ENCODE measurements around the gene SRSF7. TPM values are rescaled to one million over a fixed set of nuclear protein-coding genes. Genes with fewer than 3 reads are reported as not detected.
A peak's percentile ranks its signal among the peaks of the same experiment; 100 is the strongest.
"Not testable (repeated sequence)": the region's sequence is repeated elsewhere in the genome, so short reads cannot be mapped to it uniquely, and the experiment has no call there.

The SRSF7 gene
- polyA plus RNA-seq (2013, experiment 1 of 2): 198 TPM
- 211 TPM for polyA plus RNA-seq (2013, experiment 2 of 2)

- Histone ChIP-seq H3K27ac (ENCODE audit: low read depth, low read length, severe bottlenecking) (peak within 1 kb of the TSS; percentile 97), H3K36me3 (ENCODE audit: control insufficient read depth, insufficient read depth, low read length) (peaks cover 41% of the 10 kb centered on the region), H3K4me3 (ENCODE audit: extremely low read depth, insufficient read depth, low read length, poor library complexity, severe bottlenecking) (peak within 1 kb of the TSS; percentile 92), H3K4me1 (ENCODE audit: control insufficient read depth, insufficient read depth, low read length, poor library complexity, severe bottlenecking) (peaks cover 19% of the 10 kb centered on the region), H3K9me3 (ENCODE audit: control insufficient read depth, low read length) (no peaks in the 10 kb centered on the region)
- WGBS, 2 experiments (ENCODE audit: insufficient coverage in 2 of 2): 0% methylated on average over 60 to 68 of the region's 68 CpGs
Measured at GRCh38 chr2:38750891-38751595, at the start of gene SRSF7. TSS of gene SRSF7 (minus strand) at chr2:38751361. CDS start at chr2:38751256, 105 bp downstream.

DNA sequence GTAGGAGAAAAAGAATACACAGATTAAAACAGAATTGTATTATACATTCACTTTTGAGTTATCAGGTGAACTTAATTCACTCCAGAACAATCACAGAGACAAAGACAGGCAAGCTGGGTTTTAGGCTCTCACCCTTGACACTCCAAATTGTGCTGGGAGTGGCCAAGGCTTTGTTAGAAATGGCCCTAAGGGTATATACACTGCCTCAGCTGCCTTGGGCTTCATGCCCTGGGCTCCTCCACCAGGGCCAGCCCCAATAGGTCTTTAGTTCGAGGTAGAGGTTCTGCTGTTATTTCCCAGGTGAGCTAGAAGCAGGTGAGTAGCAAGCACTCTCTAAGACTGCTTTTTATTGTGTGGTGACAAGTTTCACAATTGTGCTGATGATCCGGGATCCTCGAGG, 46.8 kb upstream of the SRSF7 start:
- no peaks in the 10 kb centered on the region for H3K9me3 ChIP-seq (ENCODE audit: control insufficient read depth, low read length)
- peaks cover 10% of the 10 kb centered on the region for H3K36me3 ChIP-seq (ENCODE audit: control insufficient read depth, insufficient read depth, low read length)
- WGBS, 2 experiments (ENCODE audit: insufficient coverage in 2 of 2): 95 to 100% methylated on average over 3 of the region's 3 CpGs
- H3K4me3 ChIP-seq (ENCODE audit: extremely low read depth, insufficient read depth, low read length, poor library complexity, severe bottlenecking): no peak overlapping the region
- H3K4me1 ChIP-seq (ENCODE audit: control insufficient read depth, insufficient read depth, low read length, poor library complexity, severe bottlenecking): peaks cover 4% of the 10 kb centered on the region
- H3K27ac ChIP-seq (ENCODE audit: low read depth, low read length, severe bottlenecking): peak overlapping the region; percentile 76

GRCh38 chr2:38797250-38797676, 46.1 kb upstream of the SRSF7 start:
- WGBS, 2 experiments (ENCODE audit: insufficient coverage in 2 of 2): 97 to 100% methylated on average over 2 to 5 of the region's 10 CpGs
- Histone ChIP-seq H3K27ac (ENCODE audit: low read depth, low read length, severe bottlenecking) (peak overlapping the region; percentile 76), H3K4me1 (ENCODE audit: control insufficient read depth, insufficient read depth, low read length, poor library complexity, severe bottlenecking) (peaks cover 4% of the 10 kb centered on the region), H3K36me3 (ENCODE audit: control insufficient read depth, insufficient read depth, low read length) (peaks cover 10% of the 10 kb centered on the region), H3K4me3 (ENCODE audit: extremely low read depth, insufficient read depth, low read length, poor library complexity, severe bottlenecking) (no peak overlapping the region), H3K9me3 (ENCODE audit: control insufficient read depth, low read length) (no peaks in the 10 kb centered on the region)

- H3K27ac ChIP-seq (ENCODE audit: low read depth, low read length, severe bottlenecking); H3K36me3 ChIP-seq (ENCODE audit: control insufficient read depth, insufficient read depth, low read length); H3K4me1 ChIP-seq (ENCODE audit: control insufficient read depth, insufficient read depth, low read length, poor library complexity, severe bottlenecking); H3K4me3 ChIP-seq (ENCODE audit: extremely low read depth, insufficient read depth, low read length, poor library complexity, severe bottlenecking); H3K9me3 ChIP-seq (ENCODE audit: control insufficient read depth, low read length): not testable (repeated sequence)
- WGBS, 2 experiments (ENCODE audit: insufficient coverage in 2 of 2): 94% methylated on average over 6 of the region's 7 CpGs
Measured at GRCh38 chr2:38795016-38795415, 43.9 kb upstream of the SRSF7 start.

DNA sequence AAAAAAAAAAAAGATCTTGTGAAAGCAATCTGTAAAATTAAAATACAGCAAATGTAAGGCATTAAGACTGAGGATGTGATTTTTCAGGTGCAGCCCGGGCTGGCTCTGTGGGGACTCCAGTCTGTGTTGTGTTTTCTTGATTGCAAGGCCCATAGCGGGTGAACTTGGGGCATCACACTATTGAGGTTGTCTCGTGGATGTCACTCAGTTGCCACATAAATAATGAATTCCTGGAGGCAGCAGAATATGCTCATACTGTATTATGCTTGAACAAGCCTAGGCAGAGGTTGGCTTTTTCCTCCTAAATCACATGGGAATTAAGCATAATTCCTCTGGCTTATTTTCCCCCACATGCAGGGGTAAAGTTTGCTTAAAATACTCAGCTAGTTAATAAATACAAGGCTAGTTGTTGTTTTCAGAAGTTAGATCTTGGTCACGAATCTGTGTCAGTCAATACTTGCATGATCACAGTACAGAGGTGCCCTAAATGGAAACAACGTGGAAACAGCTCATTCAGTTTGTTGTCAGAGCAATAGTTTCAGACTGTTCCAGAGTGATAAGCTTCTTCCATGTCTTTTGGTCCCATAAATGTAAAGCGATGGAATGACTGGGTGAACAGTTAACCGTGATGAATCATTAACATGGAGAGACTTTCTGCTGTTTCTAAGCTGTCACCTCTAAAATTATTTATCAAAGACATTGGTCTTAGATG, 43.2 kb upstream of the SRSF7 start:
- 95 to 97% methylated on average over 6 to 7 of the region's 7 CpGs for WGBS, 2 experiments (ENCODE audit: insufficient coverage in 2 of 2)
- no peak overlapping the region for H3K27ac ChIP-seq (ENCODE audit: low read depth, low read length, severe bottlenecking)

GRCh38 chr2:38793511-38793910, 42.4 kb upstream of the SRSF7 start:
- H3K4me1 ChIP-seq (ENCODE audit: control insufficient read depth, insufficient read depth, low read length, poor library complexity, severe bottlenecking): peaks cover 4% of the 10 kb centered on the region
- H3K27ac ChIP-seq (ENCODE audit: low read depth, low read length, severe bottlenecking): no peak overlapping the region
- peaks cover 5% of the 10 kb centered on the region for H3K36me3 ChIP-seq (ENCODE audit: control insufficient read depth, insufficient read depth, low read length)
- H3K4me3 ChIP-seq (ENCODE audit: extremely low read depth, insufficient read depth, low read length, poor library complexity, severe bottlenecking): no peak overlapping the region
- H3K9me3 ChIP-seq (ENCODE audit: control insufficient read depth, low read length): no peaks in the 10 kb centered on the region
- WGBS, 2 experiments (ENCODE audit: insufficient coverage in 2 of 2): 95 to 100% methylated on average over 2 to 3 of the region's 5 CpGs

More for the DNA sequence above, 43.2 kb upstream of the SRSF7 start:
- peaks cover 4% of the 10 kb centered on the region for H3K4me1 ChIP-seq (ENCODE audit: control insufficient read depth, insufficient read depth, low read length, poor library complexity, severe bottlenecking)
- no peak overlapping the region for H3K4me3 ChIP-seq (ENCODE audit: extremely low read depth, insufficient read depth, low read length, poor library complexity, severe bottlenecking)
- H3K9me3 ChIP-seq (ENCODE audit: control insufficient read depth, low read length): no peaks in the 10 kb centered on the region
- peaks cover 5% of the 10 kb centered on the region for H3K36me3 ChIP-seq (ENCODE audit: control insufficient read depth, insufficient read depth, low read length)

DNA sequence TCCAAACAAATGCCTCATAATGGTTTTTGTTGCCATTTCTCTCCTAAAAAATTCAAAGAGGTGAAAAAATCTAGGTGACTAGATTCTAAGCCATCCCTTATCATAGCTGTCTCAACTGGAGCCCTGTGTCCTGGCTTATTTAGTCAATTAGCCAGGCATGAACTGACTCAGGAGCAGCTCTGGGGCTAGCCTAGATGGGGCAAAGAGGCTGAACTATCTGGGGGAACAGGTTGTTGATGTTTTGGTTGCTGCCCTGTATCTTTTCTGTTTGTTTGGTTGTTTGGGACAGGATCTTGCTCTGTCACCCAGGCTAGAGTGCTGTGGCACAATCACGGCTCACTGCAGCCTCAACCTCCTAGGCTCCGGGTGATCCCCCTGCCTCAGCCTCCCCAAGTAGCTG, 41.6 kb upstream of the SRSF7 start:
- H3K27ac ChIP-seq (ENCODE audit: low read depth, low read length, severe bottlenecking): no peak overlapping the region

GRCh38 chr2:38792321-38792720, 41.2 kb upstream of the SRSF7 start:
- H3K4me1 ChIP-seq (ENCODE audit: control insufficient read depth, insufficient read depth, low read length, poor library complexity, severe bottlenecking); H3K27ac ChIP-seq (ENCODE audit: low read depth, low read length, severe bottlenecking); H3K9me3 ChIP-seq (ENCODE audit: control insufficient read depth, low read length); H3K36me3 ChIP-seq (ENCODE audit: control insufficient read depth, insufficient read depth, low read length); H3K4me3 ChIP-seq (ENCODE audit: extremely low read depth, insufficient read depth, low read length, poor library complexity, severe bottlenecking): not testable (repeated sequence)
- WGBS, 2 experiments (ENCODE audit: insufficient coverage in 2 of 2): 95 to 100% methylated on average over 2 to 4 of the region's 8 CpGs

More for the DNA sequence above, 41.6 kb upstream of the SRSF7 start:
- WGBS, 2 experiments (ENCODE audit: insufficient coverage in 2 of 2): 0 to 100% methylated on average over 1 of the region's 2 CpGs
- Histone ChIP-seq H3K9me3 (ENCODE audit: control insufficient read depth, low read length) (no peaks in the 10 kb centered on the region), H3K4me3 (ENCODE audit: extremely low read depth, insufficient read depth, low read length, poor library complexity, severe bottlenecking) (no peak overlapping the region), H3K4me1 (ENCODE audit: control insufficient read depth, insufficient read depth, low read length, poor library complexity, severe bottlenecking) (peaks cover 4% of the 10 kb centered on the region), H3K36me3 (ENCODE audit: control insufficient read depth, insufficient read depth, low read length) (no peaks in the 10 kb centered on the region)

- no peak overlapping the region for H3K27ac ChIP-seq (ENCODE audit: low read depth, low read length, severe bottlenecking)
- H3K4me1 ChIP-seq (ENCODE audit: control insufficient read depth, insufficient read depth, low read length, poor library complexity, severe bottlenecking): no peaks in the 10 kb centered on the region
- 92% methylated on average over 1 of the region's 1 CpG; no CpG with 5 or more reads in 1 of the 2 experiments for WGBS, 2 experiments (ENCODE audit: insufficient coverage in 2 of 2)
- no peak overlapping the region for H3K4me3 ChIP-seq (ENCODE audit: extremely low read depth, insufficient read depth, low read length, poor library complexity, severe bottlenecking)
- no peaks in the 10 kb centered on the region for H3K36me3 ChIP-seq (ENCODE audit: control insufficient read depth, insufficient read depth, low read length)
- H3K9me3 ChIP-seq (ENCODE audit: control insufficient read depth, low read length): no peaks in the 10 kb centered on the region
Measured at GRCh38 chr2:38791744-38792143, 40.6 kb upstream of the SRSF7 start.

DNA sequence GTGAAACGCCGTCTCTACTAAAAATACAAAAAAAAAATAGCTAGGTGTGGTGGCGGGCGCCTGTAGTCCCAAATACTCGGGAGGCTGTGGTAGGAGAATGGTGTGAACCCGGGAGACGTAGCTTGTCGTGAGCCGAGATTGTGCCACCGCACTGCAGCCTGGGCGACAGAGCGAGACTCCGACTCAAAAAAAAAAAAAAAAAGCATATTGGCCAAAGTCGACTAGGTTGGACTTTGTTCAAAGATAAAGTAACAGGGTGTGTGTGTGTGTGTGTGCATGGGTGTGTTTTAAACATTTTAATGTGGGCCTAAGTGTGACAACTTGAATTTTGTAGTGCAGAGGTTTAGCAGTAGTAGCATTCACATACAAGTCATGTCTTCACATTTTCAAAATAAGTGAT, 38.5 kb upstream of the SRSF7 start:
- Histone ChIP-seq H3K4me1 (ENCODE audit: control insufficient read depth, insufficient read depth, low read length, poor library complexity, severe bottlenecking) (no peaks in the 10 kb centered on the region), H3K4me3 (ENCODE audit: extremely low read depth, insufficient read depth, low read length, poor library complexity, severe bottlenecking) (no peak overlapping the region), H3K27ac (ENCODE audit: low read depth, low read length, severe bottlenecking) (no peak overlapping the region), H3K9me3 (ENCODE audit: control insufficient read depth, low read length) (no peaks in the 10 kb centered on the region), H3K36me3 (ENCODE audit: control insufficient read depth, insufficient read depth, low read length) (no peaks in the 10 kb centered on the region)
- WGBS, 2 experiments (ENCODE audit: insufficient coverage in 2 of 2): 90 to 98% methylated on average over 11 of the region's 14 CpGs

DNA sequence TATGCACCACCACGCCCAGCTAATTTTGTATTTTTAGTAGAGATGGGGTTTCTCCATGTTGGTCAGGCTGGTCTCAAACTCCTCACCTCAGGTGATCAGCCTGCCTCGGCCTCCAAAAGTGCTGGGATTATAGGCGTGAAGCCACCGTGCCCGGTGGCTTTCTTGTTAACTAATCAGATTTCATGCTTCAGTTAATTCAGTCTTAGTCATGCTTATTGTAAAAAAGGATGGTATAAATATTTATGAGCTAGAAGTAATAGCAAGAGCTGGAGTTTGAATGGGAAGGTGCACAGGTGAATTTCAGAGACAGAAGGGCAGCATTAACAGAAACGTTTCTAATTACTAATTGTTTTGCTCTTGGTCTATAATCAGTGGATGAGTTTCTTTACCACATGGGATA, 37.1 kb upstream of the SRSF7 start:
- WGBS, 2 experiments (ENCODE audit: insufficient coverage in 2 of 2): 75 to 91% methylated on average over 5 of the region's 6 CpGs
- Histone ChIP-seq H3K4me3 (ENCODE audit: extremely low read depth, insufficient read depth, low read length, poor library complexity, severe bottlenecking) (no peak overlapping the region), H3K9me3 (ENCODE audit: control insufficient read depth, low read length) (no peaks in the 10 kb centered on the region), H3K4me1 (ENCODE audit: control insufficient read depth, insufficient read depth, low read length, poor library complexity, severe bottlenecking) (peaks cover 3% of the 10 kb centered on the region), H3K27ac (ENCODE audit: low read depth, low read length, severe bottlenecking) (no peak overlapping the region), H3K36me3 (ENCODE audit: control insufficient read depth, insufficient read depth, low read length) (no peaks in the 10 kb centered on the region)

Measured in mesodermal cell (in vitro differentiated cells).